GM23338 (cell line): ENCODE results near the gene VAPA. TPM values are rescaled to one million over a fixed set of nuclear protein-coding genes. Genes with fewer than 3 reads are reported as not detected.
A peak's percentile ranks its signal among the peaks of the same experiment; 100 is the strongest.

Source experiments
- ATAC-seq: fragments of 200-7000 bp; cut with Tn5 transposase; 3 replicates; pipeline ENCODE4 v1.9.1; 2020
- DNase-seq: peaks from one replicate; pipeline ENCODE4 v3.0.0-alpha.2; 2015; ENCODE audit warnings: low spot score
- H2AFZ ChIP-seq: fragments of 200-600 bp; sonication (generic); 2 replicates; pipeline ENCODE4 v1.8.0; 2016; ENCODE audit warnings: antibody characterized with exemption, mild to moderate bottlenecking, moderate library complexity
- H3F3A ChIP-seq: fragments of 200-600 bp; sonication (generic); replicated peaks from 2 replicates; pipeline ENCODE4 v1.8.0; 2017; ENCODE audit warnings: antibody characterized with exemption, mixed run types, low read depth
- H3K27ac ChIP-seq: fragments of 200-600 bp; sonication (generic); 2 replicates; pipeline ENCODE4 v1.6.1; 2016; ENCODE audit warnings: low read depth
- H3K27me3 ChIP-seq: fragments of 200-600 bp; sonication (generic); 2 replicates; pipeline ENCODE4 v1.8.0; 2016; ENCODE audit warnings: mild to moderate bottlenecking, mixed run types, moderate library complexity; ENCODE audit not compliant: insufficient read depth
- H3K36me3 ChIP-seq: fragments of 200-600 bp; sonication (generic); 2 replicates; pipeline ENCODE4 v1.8.0; 2016; ENCODE audit warnings: mild to moderate bottlenecking; ENCODE audit not compliant: insufficient read depth
- H3K4me1 ChIP-seq: fragments of 200-600 bp; sonication (generic); 2 replicates; pipeline ENCODE4 v1.8.0; 2016; ENCODE audit warnings: mild to moderate bottlenecking, moderate library complexity; ENCODE audit not compliant: insufficient read depth
- H3K4me2 ChIP-seq: fragments of 200-600 bp; sonication (generic); 2 replicates; pipeline ENCODE4 v1.7.1; 2017; ENCODE audit warnings: mixed run types
- H3K4me3 ChIP-seq: fragments of 200-600 bp; sonication (generic); 2 replicates; pipeline ENCODE4 v1.6.1; 2016; ENCODE audit warnings: mixed run types
- H3K79me2 ChIP-seq: fragments of 200-600 bp; sonication (generic); replicated peaks from 2 replicates; pipeline ENCODE4 v1.8.0; 2017; ENCODE audit warnings: mild to moderate bottlenecking; ENCODE audit not compliant: insufficient read depth
- H3K9me2 ChIP-seq: fragments of 200-600 bp; sonication (generic); 2 replicates; pipeline ENCODE4 v1.8.0; 2017; ENCODE audit not compliant: insufficient read depth
- H4K20me1 ChIP-seq: fragments of 200-600 bp; sonication (generic); replicated peaks from 2 replicates; pipeline ENCODE4 v1.8.0; 2017; ENCODE audit warnings: mild to moderate bottlenecking; ENCODE audit not compliant: insufficient read depth
- H3K27ac Mint-ChIP-seq: 2 replicates; pipeline ENCODE4 v1.8.0; 2020; ENCODE audit warnings: inconsistent platforms, mild to moderate bottlenecking, moderate library complexity, mixed read lengths
- H3K27me3 Mint-ChIP-seq: 3 replicates; pipeline ENCODE4 v1.8.0; 2022; ENCODE audit warnings: low read depth, mild to moderate bottlenecking, moderate library complexity, mixed read lengths, inconsistent platforms; ENCODE audit not compliant: insufficient read depth, poor library complexity
- H3K36me3 Mint-ChIP-seq: 3 replicates; pipeline ENCODE4 v1.8.0; 2021; ENCODE audit warnings: low read depth, mild to moderate bottlenecking, inconsistent platforms, moderate library complexity, mixed read lengths
- H3K4me1 Mint-ChIP-seq: 3 replicates; pipeline ENCODE4 v1.8.0; 2020; ENCODE audit warnings: mild to moderate bottlenecking, inconsistent platforms, mixed read lengths
- H3K4me3 Mint-ChIP-seq: 3 replicates; pipeline ENCODE4 v1.8.0; 2021; ENCODE audit warnings: moderate library complexity, mild to moderate bottlenecking, inconsistent platforms, mixed read lengths
- H3K9me3 Mint-ChIP-seq: 3 replicates; pipeline ENCODE4 v1.8.0; 2020; ENCODE audit warnings: moderate library complexity, mild to moderate bottlenecking, inconsistent platforms, mixed read lengths
- CREB1 ChIP-seq: fragments of 250-450 bp; sonication (Bioruptor Pico); IDR thresholded peaks from 2 replicates; pipeline ENCODE4 v1.5.0; 2020; ENCODE audit warnings: low read depth, mild to moderate bottlenecking, moderate library complexity
- EZH2 ChIP-seq: fragments of 200-600 bp; sonication (generic); IDR thresholded peaks from one replicate; pipeline ENCODE4 v1.8.0; 2017; ENCODE audit warnings: antibody characterized with exemption, mild to moderate bottlenecking, low read depth; ENCODE audit not compliant: unreplicated experiment
- EZH2phosphoT487 ChIP-seq: fragments of 200-600 bp; sonication (generic); IDR thresholded peaks from one replicate; pipeline ENCODE4 v1.8.1; 2018; ENCODE audit warnings: antibody characterized with exemption; ENCODE audit not compliant: unreplicated experiment
- JUNB ChIP-seq: IDR thresholded peaks from one replicate; pipeline ENCODE4 v1.6.1; 2016; ENCODE audit warnings: antibody characterized with exemption; ENCODE audit not compliant: unreplicated experiment
- NANOG ChIP-seq: IDR thresholded peaks from 2 replicates; pipeline ENCODE4 v1.6.1; 2016; ENCODE audit warnings: antibody characterized with exemption, borderline replicate concordance
- POLR2AphosphoS5 ChIP-seq: IDR thresholded peaks from 2 replicates; pipeline ENCODE4 v1.6.1; 2016; ENCODE audit warnings: antibody characterized with exemption, low read depth
- STAT1 ChIP-seq: IDR thresholded peaks from one replicate; pipeline ENCODE4 v1.6.1; 2016; ENCODE audit warnings: antibody characterized with exemption; ENCODE audit not compliant: unreplicated experiment
- ZNF114 ChIP-seq: fragments of 250-450 bp; sonication (Bioruptor Pico); IDR thresholded peaks from 2 replicates; pipeline ENCODE4 v1.5.0; 2020; ENCODE audit warnings: mild to moderate bottlenecking, moderate library complexity
- ZNF331 ChIP-seq: fragments of 250-450 bp; sonication (Bioruptor Pico); IDR thresholded peaks from 2 replicates; pipeline ENCODE4 v1.5.0; 2020; ENCODE audit warnings: low read depth, mild to moderate bottlenecking, moderate library complexity
- polyA plus RNA-seq: library from polyadenylated mRNA; unstranded; fragments of >200 nt; fragmentation: Nextera tagmentation; extraction: Ambion mirVana; gene quantifications from 2 replicates; pipeline ENCODE4 v1.2.1, GENCODE V29; 2016
- total RNA-seq: library from RNA; depleted of rRNA; stranded (reverse); fragments of >200 nt; shearing (Covaris generic); gene quantifications from 2 replicates; pipeline ENCODE4 v1.2.3, GENCODE V29; 2014
- TF ChIP-seq, protein P1 (sequence below): IDR thresholded peaks from one replicate; pipeline ENCODE4 v1.6.1; 2018; ENCODE audit warnings: antibody characterized with exemption; ENCODE audit not compliant: unreplicated experiment
- TF ChIP-seq, protein P2 (sequence below): IDR thresholded peaks from 2 replicates; pipeline ENCODE4 v1.6.1; 2016; ENCODE audit warnings: antibody characterized with exemption
- TF ChIP-seq, protein P3 (sequence below), 2 experiments: fragments of 200-600 bp in 1 of 2; sonication (generic) in 1 of 2; conservative IDR thresholded peaks; 2 replicates each; pipeline versions ENCODE4 v1.5.1 to v1.6.1; 2016 to 2017; ENCODE audit warnings: antibody characterized with exemption in 2 of 2, low read depth in 2 of 2, mild to moderate bottlenecking in 2 of 2, moderate library complexity in 1 of 2
- TF ChIP-seq, protein P4 (sequence below): fragments of 250-450 bp; sonication (Bioruptor Pico); IDR thresholded peaks from 2 replicates; pipeline ENCODE4 v1.5.0; 2020; ENCODE audit warnings: mild to moderate bottlenecking, moderate library complexity

VAPA gene
- total and polyA plus RNA-seq, 2 experiments from 2014 or later, result 162 to 178 TPM

DNA sequence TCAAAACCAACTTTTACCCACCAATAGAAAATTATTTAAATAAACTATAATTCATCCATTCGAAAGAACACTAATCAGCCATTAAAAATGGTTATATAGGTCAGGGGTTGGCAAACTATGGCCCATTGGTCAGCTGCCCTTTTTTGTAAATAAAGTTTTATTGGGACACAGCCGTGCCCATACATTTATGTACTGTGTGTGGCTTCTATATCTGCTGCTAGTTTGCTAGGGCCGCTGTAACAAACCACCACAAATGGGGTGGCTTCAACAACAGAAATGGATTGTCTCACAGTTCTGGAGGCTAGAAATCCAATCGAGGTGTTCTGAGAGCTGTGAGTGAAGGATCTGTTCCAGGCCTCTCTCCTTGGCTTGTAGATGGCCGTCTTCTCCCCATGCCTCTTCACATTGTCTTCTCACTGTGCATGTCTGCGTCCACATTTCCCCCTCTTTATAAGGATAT is 35.0 kb upstream of the VAPA start:
- DNase-seq, result no peak
- TF ChIP-seq CREB1 (CRISPR knock-in tag) (no peak), STAT1 (no peak), JUNB (no peak), NANOG (no peak), EZH2phosphoT487 (no peak), EZH2 (no peak), ZNF114 (CRISPR knock-in tag) (no peak), ZNF331 (CRISPR knock-in tag) (no peak), POLR2AphosphoS5 (no peak)
- TF ChIP-seq, protein P1, sequence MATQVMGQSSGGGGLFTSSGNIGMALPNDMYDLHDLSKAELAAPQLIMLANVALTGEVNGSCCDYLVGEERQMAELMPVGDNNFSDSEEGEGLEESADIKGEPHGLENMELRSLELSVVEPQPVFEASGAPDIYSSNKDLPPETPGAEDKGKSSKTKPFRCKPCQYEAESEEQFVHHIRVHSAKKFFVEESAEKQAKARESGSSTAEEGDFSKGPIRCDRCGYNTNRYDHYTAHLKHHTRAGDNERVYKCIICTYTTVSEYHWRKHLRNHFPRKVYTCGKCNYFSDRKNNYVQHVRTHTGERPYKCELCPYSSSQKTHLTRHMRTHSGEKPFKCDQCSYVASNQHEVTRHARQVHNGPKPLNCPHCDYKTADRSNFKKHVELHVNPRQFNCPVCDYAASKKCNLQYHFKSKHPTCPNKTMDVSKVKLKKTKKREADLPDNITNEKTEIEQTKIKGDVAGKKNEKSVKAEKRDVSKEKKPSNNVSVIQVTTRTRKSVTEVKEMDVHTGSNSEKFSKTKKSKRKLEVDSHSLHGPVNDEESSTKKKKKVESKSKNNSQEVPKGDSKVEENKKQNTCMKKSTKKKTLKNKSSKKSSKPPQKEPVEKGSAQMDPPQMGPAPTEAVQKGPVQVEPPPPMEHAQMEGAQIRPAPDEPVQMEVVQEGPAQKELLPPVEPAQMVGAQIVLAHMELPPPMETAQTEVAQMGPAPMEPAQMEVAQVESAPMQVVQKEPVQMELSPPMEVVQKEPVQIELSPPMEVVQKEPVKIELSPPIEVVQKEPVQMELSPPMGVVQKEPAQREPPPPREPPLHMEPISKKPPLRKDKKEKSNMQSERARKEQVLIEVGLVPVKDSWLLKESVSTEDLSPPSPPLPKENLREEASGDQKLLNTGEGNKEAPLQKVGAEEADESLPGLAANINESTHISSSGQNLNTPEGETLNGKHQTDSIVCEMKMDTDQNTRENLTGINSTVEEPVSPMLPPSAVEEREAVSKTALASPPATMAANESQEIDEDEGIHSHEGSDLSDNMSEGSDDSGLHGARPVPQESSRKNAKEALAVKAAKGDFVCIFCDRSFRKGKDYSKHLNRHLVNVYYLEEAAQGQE, result no peak
- TF ChIP-seq, protein P2, sequence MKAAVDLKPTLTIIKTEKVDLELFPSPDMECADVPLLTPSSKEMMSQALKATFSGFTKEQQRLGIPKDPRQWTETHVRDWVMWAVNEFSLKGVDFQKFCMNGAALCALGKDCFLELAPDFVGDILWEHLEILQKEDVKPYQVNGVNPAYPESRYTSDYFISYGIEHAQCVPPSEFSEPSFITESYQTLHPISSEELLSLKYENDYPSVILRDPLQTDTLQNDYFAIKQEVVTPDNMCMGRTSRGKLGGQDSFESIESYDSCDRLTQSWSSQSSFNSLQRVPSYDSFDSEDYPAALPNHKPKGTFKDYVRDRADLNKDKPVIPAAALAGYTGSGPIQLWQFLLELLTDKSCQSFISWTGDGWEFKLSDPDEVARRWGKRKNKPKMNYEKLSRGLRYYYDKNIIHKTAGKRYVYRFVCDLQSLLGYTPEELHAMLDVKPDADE, result no peak
- TF ChIP-seq, protein P3, sequence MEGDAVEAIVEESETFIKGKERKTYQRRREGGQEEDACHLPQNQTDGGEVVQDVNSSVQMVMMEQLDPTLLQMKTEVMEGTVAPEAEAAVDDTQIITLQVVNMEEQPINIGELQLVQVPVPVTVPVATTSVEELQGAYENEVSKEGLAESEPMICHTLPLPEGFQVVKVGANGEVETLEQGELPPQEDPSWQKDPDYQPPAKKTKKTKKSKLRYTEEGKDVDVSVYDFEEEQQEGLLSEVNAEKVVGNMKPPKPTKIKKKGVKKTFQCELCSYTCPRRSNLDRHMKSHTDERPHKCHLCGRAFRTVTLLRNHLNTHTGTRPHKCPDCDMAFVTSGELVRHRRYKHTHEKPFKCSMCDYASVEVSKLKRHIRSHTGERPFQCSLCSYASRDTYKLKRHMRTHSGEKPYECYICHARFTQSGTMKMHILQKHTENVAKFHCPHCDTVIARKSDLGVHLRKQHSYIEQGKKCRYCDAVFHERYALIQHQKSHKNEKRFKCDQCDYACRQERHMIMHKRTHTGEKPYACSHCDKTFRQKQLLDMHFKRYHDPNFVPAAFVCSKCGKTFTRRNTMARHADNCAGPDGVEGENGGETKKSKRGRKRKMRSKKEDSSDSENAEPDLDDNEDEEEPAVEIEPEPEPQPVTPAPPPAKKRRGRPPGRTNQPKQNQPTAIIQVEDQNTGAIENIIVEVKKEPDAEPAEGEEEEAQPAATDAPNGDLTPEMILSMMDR (conservative IDR thresholded peaks at IDR 0.05; ENCODE audit: low read depth in 2 of 2), result no peak
- TF ChIP-seq, protein P4, sequence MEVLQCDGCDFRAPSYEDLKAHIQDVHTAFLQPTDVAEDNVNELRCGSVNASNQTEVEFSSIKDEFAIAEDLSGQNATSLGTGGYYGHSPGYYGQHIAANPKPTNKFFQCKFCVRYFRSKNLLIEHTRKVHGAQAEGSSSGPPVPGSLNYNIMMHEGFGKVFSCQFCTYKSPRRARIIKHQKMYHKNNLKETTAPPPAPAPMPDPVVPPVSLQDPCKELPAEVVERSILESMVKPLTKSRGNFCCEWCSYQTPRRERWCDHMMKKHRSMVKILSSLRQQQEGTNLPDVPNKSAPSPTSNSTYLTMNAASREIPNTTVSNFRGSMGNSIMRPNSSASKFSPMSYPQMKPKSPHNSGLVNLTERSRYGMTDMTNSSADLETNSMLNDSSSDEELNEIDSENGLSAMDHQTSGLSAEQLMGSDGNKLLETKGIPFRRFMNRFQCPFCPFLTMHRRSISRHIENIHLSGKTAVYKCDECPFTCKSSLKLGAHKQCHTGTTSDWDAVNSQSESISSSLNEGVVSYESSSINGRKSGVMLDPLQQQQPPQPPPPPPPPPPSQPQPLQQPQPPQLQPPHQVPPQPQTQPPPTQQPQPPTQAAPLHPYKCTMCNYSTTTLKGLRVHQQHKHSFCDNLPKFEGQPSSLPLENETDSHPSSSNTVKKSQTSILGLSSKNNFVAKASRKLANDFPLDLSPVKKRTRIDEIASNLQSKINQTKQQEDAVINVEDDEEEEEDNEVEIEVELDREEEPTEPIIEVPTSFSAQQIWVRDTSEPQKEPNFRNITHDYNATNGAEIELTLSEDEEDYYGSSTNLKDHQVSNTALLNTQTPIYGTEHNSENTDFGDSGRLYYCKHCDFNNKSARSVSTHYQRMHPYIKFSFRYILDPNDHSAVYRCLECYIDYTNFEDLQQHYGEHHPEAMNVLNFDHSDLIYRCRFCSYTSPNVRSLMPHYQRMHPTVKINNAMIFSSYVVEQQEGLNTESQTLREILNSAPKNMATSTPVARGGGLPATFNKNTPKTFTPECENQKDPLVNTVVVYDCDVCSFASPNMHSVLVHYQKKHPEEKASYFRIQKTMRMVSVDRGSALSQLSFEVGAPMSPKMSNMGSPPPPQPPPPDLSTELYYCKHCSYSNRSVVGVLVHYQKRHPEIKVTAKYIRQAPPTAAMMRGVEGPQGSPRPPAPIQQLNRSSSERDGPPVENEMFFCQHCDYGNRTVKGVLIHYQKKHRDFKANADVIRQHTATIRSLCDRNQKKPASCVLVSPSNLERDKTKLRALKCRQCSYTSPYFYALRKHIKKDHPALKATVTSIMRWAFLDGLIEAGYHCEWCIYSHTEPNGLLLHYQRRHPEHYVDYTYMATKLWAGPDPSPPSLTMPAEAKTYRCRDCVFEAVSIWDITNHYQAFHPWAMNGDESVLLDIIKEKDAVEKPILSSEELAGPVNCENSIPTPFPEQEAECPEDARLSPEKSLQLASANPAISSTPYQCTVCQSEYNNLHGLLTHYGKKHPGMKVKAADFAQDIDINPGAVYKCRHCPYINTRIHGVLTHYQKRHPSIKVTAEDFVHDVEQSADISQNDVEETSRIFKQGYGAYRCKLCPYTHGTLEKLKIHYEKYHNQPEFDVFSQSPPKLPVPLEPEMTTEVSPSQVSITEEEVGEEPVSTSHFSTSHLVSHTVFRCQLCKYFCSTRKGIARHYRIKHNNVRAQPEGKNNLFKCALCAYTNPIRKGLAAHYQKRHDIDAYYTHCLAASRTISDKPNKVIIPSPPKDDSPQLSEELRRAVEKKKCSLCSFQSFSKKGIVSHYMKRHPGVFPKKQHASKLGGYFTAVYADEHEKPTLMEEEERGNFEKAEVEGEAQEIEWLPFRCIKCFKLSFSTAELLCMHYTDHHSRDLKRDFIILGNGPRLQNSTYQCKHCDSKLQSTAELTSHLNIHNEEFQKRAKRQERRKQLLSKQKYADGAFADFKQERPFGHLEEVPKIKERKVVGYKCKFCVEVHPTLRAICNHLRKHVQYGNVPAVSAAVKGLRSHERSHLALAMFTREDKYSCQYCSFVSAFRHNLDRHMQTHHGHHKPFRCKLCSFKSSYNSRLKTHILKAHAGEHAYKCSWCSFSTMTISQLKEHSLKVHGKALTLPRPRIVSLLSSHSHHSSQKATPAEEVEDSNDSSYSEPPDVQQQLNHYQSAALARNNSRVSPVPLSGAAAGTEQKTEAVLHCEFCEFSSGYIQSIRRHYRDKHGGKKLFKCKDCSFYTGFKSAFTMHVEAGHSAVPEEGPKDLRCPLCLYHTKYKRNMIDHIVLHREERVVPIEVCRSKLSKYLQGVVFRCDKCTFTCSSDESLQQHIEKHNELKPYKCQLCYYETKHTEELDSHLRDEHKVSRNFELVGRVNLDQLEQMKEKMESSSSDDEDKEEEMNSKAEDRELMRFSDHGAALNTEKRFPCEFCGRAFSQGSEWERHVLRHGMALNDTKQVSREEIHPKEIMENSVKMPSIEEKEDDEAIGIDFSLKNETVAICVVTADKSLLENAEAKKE (CRISPR knock-in tag), result no peak
- Histone ChIP-seq H3K9me2 (peaks cover 8% of the 10 kb centered on the region; the same call in 1 of the 2 replicates), H3K27ac (no peak overlapping the region), H3K4me2 (no peak overlapping the region), H4K20me1 (no peaks in the 10 kb centered on the region), H3K36me3 (no peaks in the 10 kb centered on the region), H3K4me3 (no peak overlapping the region), H3K79me2 (no peaks in the 10 kb centered on the region), H3K27me3 (no peaks in the 10 kb centered on the region), H3K4me1 (no peaks in the 10 kb centered on the region), H3F3A (no peaks in the 10 kb centered on the region), H2AFZ (0 out of 2 replicates have a peak overlapping the region, but pooled peaks have one; percentile 14)
- no peaks in the 10 kb centered on the region for H3K36me3 Mint-ChIP-seq
- no peaks in the 10 kb centered on the region; the same call in 2 of the 3 replicates for H3K9me3 Mint-ChIP-seq
- no peak overlapping the region for H3K27ac Mint-ChIP-seq
- peaks cover 8% of the 10 kb centered on the region; the same call in 2 of the 3 replicates for H3K4me1 Mint-ChIP-seq
- H3K4me3 Mint-ChIP-seq, result no peak overlapping the region
- no peak for ATAC-seq
- no peaks in the 10 kb centered on the region for H3K27me3 Mint-ChIP-seq
